Measurements from ENCODE around the gene NFIX.

The NFIX gene

GRCh38 chr19:13122980-13123957, 128.0 kb downstream of the NFIX start:
- DNase-seq (ENCODE audit: low read depth in 2 of 2): no peak

GRCh38 chr19:13127051-13127450, 131.8 kb downstream of the NFIX start:
- DNase-seq (ENCODE audit: low read depth in 2 of 2): no peak

- no peak for DNase-seq (ENCODE audit: low read depth in 2 of 2)
Observed at GRCh38 chr19:13127811-13128575, 132.7 kb downstream of the NFIX start.

GRCh38 chr19:13128583-13128982, 133.3 kb downstream of the NFIX start:
- DNase-seq (ENCODE audit: low read depth in 2 of 2): no peak

GRCh38 chr19:13129384-13129783, 134.1 kb downstream of the NFIX start:
- no peak for DNase-seq (ENCODE audit: low read depth in 2 of 2)

GRCh38 chr19:13130886-13131490, 135.7 kb downstream of the NFIX start:
- no peak for DNase-seq (ENCODE audit: low read depth in 2 of 2)

GRCh38 chr19:13132471-13133180, 137.4 kb downstream of the NFIX start:
- DNase-seq (ENCODE audit: low read depth in 2 of 2): peak in 1 of 2 donors; percentile 48

GRCh38 chr19:13133241-13133870, 138.1 kb downstream of the NFIX start:
- no peak for DNase-seq (ENCODE audit: low read depth in 2 of 2)

- DNase-seq (ENCODE audit: low read depth in 2 of 2): no peak
Observed at GRCh38 chr19:13134626-13135025, 139.4 kb downstream of the NFIX start.

GRCh38 chr19:13135068-13136062, 140.1 kb downstream of the NFIX start:
- no peak for DNase-seq (ENCODE audit: low read depth in 2 of 2)

GRCh38 chr19:13137290-13137794, 142.1 kb downstream of the NFIX start:
- DNase-seq (ENCODE audit: low read depth in 2 of 2): no peak

- DNase-seq (ENCODE audit: low read depth in 2 of 2): no peak
Observed at GRCh38 chr19:13138171-13138915, 143.1 kb downstream of the NFIX start.

- no peak for DNase-seq (ENCODE audit: low read depth in 2 of 2)
Observed at GRCh38 chr19:13138916-13139198, 143.6 kb downstream of the NFIX start.

GRCh38 chr19:13139633-13140311, 144.5 kb downstream of the NFIX start:
- no peak for DNase-seq (ENCODE audit: low read depth in 2 of 2)

- DNase-seq (ENCODE audit: low read depth in 2 of 2): no peak
Observed at GRCh38 chr19:13146763-13147563, 151.7 kb downstream of the NFIX start.

Data from activated CD4-positive, alpha-beta T cell treated with anti-CD3 and anti-CD28 coated beads for 24 hours (primary cell).